Uterus (tissue), 2 donors: ENCODE results near the gene AURKA.

Experiments
- CTCF ChIP-seq, 4 experiments: fragments of 200-600 bp in 2 of 4; fragments of 450-650 bp in 2 of 4; sonication (generic) in 2 of 4; IDR thresholded peaks; one replicate each; pipeline ENCODE4 v1.5.1; 2016 to 2019; ENCODE audit warnings: antibody characterized with exemption in 4 of 4, mild to moderate bottlenecking in 2 of 4, moderate library complexity in 1 of 4
- POLR2A ChIP-seq, 2 donors: fragments of 450-650 bp; IDR thresholded peaks; one replicate each; pipeline ENCODE4 v1.6.1; 2016; ENCODE audit warnings: antibody characterized with exemption in 2 of 2, mild to moderate bottlenecking in 1 of 2, moderate library complexity in 1 of 2

GRCh38 chr20:56371977-56372376 lies 20.0 kb downstream of the AURKA start:
- no peak for TF ChIP-seq CTCF (IDR thresholded peaks at IDR 0.05)
- TF ChIP-seq POLR2A (IDR thresholded peaks at IDR 0.05) = no peak
